Uterus (tissue), 4 donors: ENCODE measurements around the gene DHX35. TPM values are rescaled to one million over a fixed set of nuclear protein-coding genes. Genes with fewer than 3 reads are reported as not detected.

Experiments used
- DNase-seq, 2 donors: peaks; one replicate each; pipeline ENCODE4 v3.0.0-alpha.2; 2019 to 2020
- H3K27ac ChIP-seq, 2 donors: fragments of 200-600 bp; sonication (generic); 1 replicate in 1 of 2; 2 replicates in 1 of 2; pipeline ENCODE4 v1.5.1; 2016 to 2018
- H3K27me3 ChIP-seq, 2 donors: fragments of 200-600 bp; sonication (generic); one replicate each; pipeline ENCODE4 v1.5.1; 2018 to 2019; ENCODE audit warnings: control low read depth in 1 of 2
- H3K36me3 ChIP-seq, 2 donors: fragments of 200-600 bp; sonication (generic); one replicate each; pipeline ENCODE4 v1.5.1; 2019; ENCODE audit warnings: control low read depth in 1 of 2
- H3K4me1 ChIP-seq, 2 donors: fragments of 200-600 bp; sonication (generic); one replicate each; pipeline ENCODE4 v1.5.1; 2018 to 2019; ENCODE audit warnings: control low read depth in 1 of 2
- H3K4me3 ChIP-seq, 2 donors: fragments of 200-600 bp; sonication (generic); 1 replicate in 1 of 2; 2 replicates in 1 of 2; pipeline ENCODE4 v1.5.1; 2018 to 2019; ENCODE audit warnings: mild to moderate bottlenecking in 1 of 2
- H3K9me3 ChIP-seq, 2 donors: fragments of 200-600 bp; sonication (generic); one replicate each; pipeline ENCODE4 v1.5.1; 2019; ENCODE audit warnings: control low read depth in 1 of 2
- POLR2A ChIP-seq, 2 donors: fragments of 450-650 bp; IDR thresholded peaks; one replicate each; pipeline ENCODE4 v1.6.1; 2016; ENCODE audit warnings: antibody characterized with exemption in 2 of 2, mild to moderate bottlenecking in 1 of 2, moderate library complexity in 1 of 2
- intact Hi-C: fragments of 100-400 bp; cut with DNase I; formaldehyde crosslinking; loops from one replicate; pipeline ENCODE4 v1.15.1; 2023; ENCODE audit warnings: low total_unique reads
- total RNA-seq, 4 donors: library from RNA; depleted of rRNA in 3 of 4; stranded (reverse); fragments of >200 nt in 3 of 4; gene quantifications; one replicate each; pipeline versions ENCODE4 v1.1.0 to v1.2.4, GENCODE V29; 2014 to 2023
- TF ChIP-seq, protein P1 (sequence below), 4 experiments: fragments of 200-600 bp in 2 of 4; fragments of 450-650 bp in 2 of 4; sonication (generic) in 2 of 4; IDR thresholded peaks; one replicate each; pipeline ENCODE4 v1.5.1; 2016 to 2019; ENCODE audit warnings: antibody characterized with exemption in 4 of 4, mild to moderate bottlenecking in 2 of 4, moderate library complexity in 1 of 4
- donor health status: DM: yes; HTN: yes; CAD: no.

The DHX35 gene
- total RNA-seq, 4 donors from 2014 or later: 17.7 to 23.5 (median 21.6) TPM

DNA sequence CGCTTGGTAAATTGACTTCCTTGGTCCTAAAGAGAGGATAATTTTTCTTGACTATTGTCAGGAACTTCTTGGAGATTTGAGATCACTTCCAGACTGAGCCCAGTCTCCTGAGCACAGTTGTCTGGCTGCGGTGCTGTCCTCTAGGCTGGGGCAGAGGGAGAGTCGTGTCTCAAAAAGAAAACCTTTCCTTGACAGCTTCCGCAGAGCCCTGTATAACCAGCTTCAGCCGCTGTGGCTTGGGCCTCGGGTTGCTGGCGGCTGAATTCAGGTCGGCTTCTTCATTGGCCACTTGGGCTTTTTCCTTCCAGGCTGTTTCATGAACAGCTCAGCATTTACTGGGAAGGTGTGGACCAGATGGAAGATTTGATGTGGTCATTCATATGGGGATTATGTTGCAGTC is 75.9 kb downstream of the DHX35 start:
- Histone ChIP-seq H3K27ac (no peak overlapping the region), H3K36me3 (no peaks in the 10 kb centered on the region), H3K9me3 (no peaks in the 10 kb centered on the region), H3K27me3 (no peaks in the 10 kb centered on the region), H3K4me1 (no peaks in the 10 kb centered on the region), H3K4me3 (no peak overlapping the region)
- DNase-seq: no peak
- TF ChIP-seq POLR2A (IDR thresholded peaks at IDR 0.05): no peak
- TF ChIP-seq, protein P1, sequence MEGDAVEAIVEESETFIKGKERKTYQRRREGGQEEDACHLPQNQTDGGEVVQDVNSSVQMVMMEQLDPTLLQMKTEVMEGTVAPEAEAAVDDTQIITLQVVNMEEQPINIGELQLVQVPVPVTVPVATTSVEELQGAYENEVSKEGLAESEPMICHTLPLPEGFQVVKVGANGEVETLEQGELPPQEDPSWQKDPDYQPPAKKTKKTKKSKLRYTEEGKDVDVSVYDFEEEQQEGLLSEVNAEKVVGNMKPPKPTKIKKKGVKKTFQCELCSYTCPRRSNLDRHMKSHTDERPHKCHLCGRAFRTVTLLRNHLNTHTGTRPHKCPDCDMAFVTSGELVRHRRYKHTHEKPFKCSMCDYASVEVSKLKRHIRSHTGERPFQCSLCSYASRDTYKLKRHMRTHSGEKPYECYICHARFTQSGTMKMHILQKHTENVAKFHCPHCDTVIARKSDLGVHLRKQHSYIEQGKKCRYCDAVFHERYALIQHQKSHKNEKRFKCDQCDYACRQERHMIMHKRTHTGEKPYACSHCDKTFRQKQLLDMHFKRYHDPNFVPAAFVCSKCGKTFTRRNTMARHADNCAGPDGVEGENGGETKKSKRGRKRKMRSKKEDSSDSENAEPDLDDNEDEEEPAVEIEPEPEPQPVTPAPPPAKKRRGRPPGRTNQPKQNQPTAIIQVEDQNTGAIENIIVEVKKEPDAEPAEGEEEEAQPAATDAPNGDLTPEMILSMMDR (IDR thresholded peaks at IDR 0.05): no peak
- intact Hi-C loops: no loop called here

GRCh38 chr20:39038495-39038894 is 76.4 kb downstream of the DHX35 start:
- H3K4me1 ChIP-seq: no peaks in the 10 kb centered on the region
- H3K27me3 ChIP-seq: no peaks in the 10 kb centered on the region
- H3K27ac ChIP-seq: no peak overlapping the region
- no peaks in the 10 kb centered on the region for H3K9me3 ChIP-seq
- intact Hi-C loops: no loop called here
- no peak overlapping the region for H3K4me3 ChIP-seq
- no peak for TF ChIP-seq POLR2A (IDR thresholded peaks at IDR 0.05)
- TF ChIP-seq, protein P1 (IDR thresholded peaks at IDR 0.05): no peak
- H3K36me3 ChIP-seq: no peaks in the 10 kb centered on the region
- DNase-seq: no peak

DNA sequence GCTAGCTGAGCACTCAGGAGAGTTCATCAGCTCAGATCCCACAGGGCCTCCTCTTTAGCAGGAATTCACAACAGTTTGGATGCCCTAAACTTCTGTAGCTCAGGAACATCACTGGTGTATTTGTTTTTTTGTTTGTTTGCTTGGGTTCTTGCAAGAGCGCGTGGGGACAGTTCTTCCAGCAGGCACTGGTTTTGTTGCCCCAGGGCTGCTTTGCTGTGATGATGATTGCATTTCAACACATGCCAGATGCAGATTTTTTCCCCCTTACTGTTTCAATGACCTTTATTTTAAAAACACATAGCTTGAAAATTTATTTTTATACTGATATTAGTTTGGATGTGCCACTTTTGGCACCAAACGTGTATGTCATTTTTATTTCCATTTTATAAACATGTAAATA is 77.1 kb downstream of the DHX35 start:
- H3K4me1 ChIP-seq: no peaks in the 10 kb centered on the region
- intact Hi-C loops: no loop called here
- H3K27me3 ChIP-seq: no peaks in the 10 kb centered on the region
- DNase-seq: no peak
- no peak overlapping the region for H3K27ac ChIP-seq
- H3K9me3 ChIP-seq: no peaks in the 10 kb centered on the region
- H3K36me3 ChIP-seq: no peaks in the 10 kb centered on the region
- no peak overlapping the region for H3K4me3 ChIP-seq
- no peak for TF ChIP-seq POLR2A (IDR thresholded peaks at IDR 0.05)
- TF ChIP-seq, protein P1 (IDR thresholded peaks at IDR 0.05): no peak

DNA sequence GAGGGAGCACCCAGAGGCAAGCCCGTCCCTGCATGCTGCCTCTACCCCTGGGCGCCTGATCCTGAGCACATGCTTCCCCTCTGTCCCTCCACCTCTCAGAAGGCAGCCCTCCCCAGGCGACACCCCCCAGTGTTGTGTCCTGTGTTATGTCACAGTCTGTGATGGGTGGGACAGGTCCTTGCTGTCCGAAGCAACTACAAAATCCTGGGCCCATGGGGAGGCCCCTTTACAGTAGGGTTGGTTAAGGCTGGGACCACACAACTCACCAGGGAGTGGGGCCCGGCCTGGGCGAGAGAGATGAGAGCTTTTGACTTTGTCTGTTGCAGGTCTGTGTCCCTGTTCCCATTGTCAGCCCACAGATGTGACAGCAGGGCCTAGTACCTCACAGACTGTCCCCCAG is 78.0 kb downstream of the DHX35 start:
- TF ChIP-seq POLR2A (IDR thresholded peaks at IDR 0.05): no peak
- TF ChIP-seq, protein P1 (IDR thresholded peaks at IDR 0.05): no peak

DNA sequence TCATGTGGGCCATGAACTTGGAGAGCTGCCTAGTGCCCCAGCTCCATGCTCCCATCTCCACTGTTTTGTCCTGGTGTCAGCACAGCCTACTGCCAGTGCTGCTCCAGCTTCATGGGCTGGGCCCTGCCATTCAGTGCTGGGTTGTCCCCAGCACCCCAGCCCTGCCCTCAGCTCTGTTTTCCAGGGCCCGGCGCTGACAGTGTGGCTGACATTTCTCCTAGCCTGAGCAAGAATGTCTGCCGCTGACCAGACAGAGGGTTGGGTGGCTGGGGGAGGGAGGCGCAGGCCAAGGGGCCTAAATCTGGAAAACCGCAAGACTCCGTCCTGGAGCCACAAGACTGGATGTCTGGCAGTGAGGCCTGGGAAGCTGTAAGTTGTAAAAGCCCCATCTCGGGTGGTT is 78.9 kb downstream of the DHX35 start:
- no peak for TF ChIP-seq POLR2A (IDR thresholded peaks at IDR 0.05)
- TF ChIP-seq, protein P1 (IDR thresholded peaks at IDR 0.05): no peak
- Histone ChIP-seq H3K36me3 (no peaks in the 10 kb centered on the region), H3K4me1 (no peaks in the 10 kb centered on the region), H3K9me3 (no peaks in the 10 kb centered on the region), H3K4me3 (no peak overlapping the region), H3K27me3 (no peaks in the 10 kb centered on the region), H3K27ac (no peak overlapping the region)
- DNase-seq: no peak
- intact Hi-C loops: no loop called here

More for the DNA sequence above, 78.0 kb downstream of the DHX35 start:
- no peaks in the 10 kb centered on the region for H3K9me3 ChIP-seq
- DNase-seq: no peak
- no peaks in the 10 kb centered on the region for H3K36me3 ChIP-seq
- no peaks in the 10 kb centered on the region for H3K27me3 ChIP-seq
- no peaks in the 10 kb centered on the region for H3K4me1 ChIP-seq
- intact Hi-C loops: no loop called here
- H3K27ac ChIP-seq: no peak overlapping the region
- H3K4me3 ChIP-seq: no peak overlapping the region
